Right kidney (tissue), 1 donor: ENCODE results near the gene CTNNA3.

Experiments
- DNase-seq: peaks from one replicate; pipeline ENCODE4 v3.0.0-alpha.2; 2016

Gene CTNNA3

DNA sequence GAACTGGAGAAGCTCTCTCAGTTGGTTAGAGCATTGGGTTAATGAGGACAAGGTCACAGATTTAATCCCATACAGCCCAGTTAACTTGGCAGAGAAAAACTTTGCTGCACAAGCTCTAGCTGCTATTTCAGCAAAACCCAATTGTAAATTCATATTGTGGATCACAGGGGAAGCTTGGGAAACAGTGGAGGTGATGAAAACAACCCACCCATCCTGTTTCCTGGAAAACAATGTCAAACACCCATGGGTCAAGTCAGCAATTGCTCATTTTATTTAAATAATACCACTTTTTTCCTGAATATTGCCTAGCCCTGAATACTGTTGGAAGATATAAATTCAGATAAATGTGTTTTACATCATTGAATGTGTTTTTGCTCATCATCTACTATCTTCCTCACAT is 1670.8 kb downstream of the CTNNA3 start:
- no peak for DNase-seq

GRCh38 chr10:66021423-66021822 is 1674.6 kb downstream of the CTNNA3 start:
- DNase-seq: no peak

GRCh38 chr10:66008221-66008620 is 1687.8 kb downstream of the CTNNA3 start:
- no peak for DNase-seq

DNA sequence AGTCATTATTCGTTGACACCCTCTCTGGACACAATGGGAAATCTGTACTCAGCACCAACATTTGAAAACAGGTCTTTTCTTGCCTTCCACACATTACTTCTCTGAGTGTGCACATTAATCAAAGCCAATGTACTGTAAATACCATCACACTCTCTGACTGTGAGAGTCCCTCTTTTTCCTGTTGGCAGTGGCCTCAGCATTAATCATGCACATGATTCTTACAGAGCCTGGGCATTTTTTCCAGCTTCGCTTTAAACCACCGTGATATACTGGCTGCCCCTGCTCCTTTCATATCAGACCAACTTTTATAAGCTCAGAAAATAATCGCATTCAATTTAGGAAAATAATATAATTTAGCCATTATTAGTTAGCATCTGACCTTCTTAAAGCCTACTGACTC is 1689.6 kb downstream of the CTNNA3 start:
- DNase-seq: no peak

DNA sequence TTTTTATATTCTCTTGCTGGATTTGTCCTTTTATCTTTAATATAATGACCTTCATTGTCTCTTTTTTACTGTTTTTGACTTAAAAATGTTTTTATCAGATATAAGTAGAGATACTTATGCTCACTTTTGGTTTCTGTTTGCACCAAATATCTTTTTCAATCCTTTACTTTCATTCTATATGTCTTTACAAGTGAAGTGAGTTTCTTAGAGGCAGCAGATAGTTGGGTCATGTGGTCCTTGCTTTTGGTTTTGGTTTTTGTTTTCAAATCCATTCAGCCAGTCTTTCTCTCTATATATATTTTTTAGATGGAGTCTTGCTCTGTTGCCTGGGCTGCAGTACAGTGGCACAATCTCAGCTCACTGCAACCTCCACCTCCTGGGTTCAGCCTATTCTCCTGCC is 1702.5 kb downstream of the CTNNA3 start:
- no peak for DNase-seq

GRCh38 chr10:65968871-65969270 is 1727.1 kb downstream of the CTNNA3 start:
- no peak for DNase-seq

DNA sequence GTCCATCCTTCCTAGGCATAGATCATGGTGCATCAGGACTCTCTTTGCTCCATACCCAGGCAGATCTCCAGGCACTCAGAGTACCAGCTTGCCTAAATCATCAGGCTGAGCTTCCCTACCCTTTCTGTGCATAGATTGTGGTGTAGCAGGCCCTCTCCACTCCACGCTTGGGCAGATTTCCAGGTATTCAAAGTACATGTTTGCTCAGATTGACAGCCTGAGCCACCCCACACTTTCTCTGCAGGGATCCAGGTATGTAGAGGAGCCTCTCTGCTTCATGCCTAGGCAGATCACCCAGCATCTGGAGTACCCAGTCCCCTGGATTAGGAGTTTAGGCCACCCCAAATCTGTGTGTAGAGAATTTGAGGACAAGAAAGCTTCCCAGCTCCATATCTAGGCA is 1727.6 kb downstream of the CTNNA3 start:
- no peak for DNase-seq

DNA sequence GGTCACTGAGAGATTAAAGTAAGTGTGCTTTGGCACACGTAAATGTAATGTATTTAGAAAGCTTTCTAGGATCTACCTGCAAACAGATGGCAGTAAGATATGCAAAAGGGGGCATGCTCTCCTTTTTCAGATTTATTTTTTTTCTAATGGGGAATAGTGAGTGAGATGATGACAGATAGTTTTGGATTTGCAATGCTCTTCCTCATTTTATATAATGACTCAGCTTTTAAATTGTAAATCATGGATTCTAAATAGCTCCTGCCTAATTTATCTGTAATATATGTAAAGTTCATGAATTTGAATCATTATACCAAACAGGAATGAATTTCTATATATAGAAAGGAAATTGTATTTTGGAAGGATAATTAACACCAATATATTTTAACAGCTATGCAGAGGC is 1731.8 kb downstream of the CTNNA3 start:
- no peak for DNase-seq

- DNase-seq: no peak
Measured at GRCh38 chr10:65952086-65952485, 1743.9 kb downstream of the CTNNA3 start.

- no peak for DNase-seq
Measured at GRCh38 chr10:65950075-65950474, 1745.9 kb downstream of the CTNNA3 start.

DNA sequence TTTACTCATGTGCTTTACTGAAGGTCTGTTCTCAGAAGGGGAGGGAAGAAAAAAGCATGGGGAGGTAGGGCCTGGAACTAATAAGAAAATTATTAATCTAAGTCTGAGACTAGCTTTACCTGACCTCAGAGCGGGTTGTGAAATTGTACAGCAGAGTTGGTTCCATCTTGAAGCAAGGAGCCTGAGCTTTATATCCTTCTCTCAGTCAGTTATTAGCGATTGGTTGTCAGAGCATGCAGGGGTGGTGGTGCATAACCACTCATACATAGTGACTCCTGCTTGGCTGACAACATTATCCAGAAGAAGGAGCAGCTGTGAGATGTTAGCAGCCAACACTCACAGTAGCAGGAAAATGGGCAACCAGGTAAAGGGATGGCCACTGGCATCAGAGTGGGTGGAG is 1746.5 kb downstream of the CTNNA3 start:
- DNase-seq: no peak

DNA sequence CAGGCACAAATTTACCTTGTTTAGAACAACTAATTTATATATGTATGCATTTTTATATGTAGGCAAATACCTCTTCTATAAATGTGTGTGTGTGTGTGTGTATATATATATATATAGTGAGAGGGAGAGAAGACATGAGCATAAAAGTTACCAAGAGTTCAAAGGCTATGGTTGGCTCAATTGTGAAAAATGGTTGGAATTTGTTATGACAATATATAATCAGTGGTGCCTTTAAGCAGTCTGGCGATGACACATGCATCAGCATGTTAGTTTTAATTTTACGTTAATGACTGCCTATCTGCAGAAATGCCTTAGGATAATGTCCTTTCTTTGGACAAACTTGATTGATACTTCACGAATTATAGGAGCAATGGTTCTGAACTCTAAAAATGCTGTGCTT is 1750.9 kb downstream of the CTNNA3 start:
- DNase-seq: no peak

DNA sequence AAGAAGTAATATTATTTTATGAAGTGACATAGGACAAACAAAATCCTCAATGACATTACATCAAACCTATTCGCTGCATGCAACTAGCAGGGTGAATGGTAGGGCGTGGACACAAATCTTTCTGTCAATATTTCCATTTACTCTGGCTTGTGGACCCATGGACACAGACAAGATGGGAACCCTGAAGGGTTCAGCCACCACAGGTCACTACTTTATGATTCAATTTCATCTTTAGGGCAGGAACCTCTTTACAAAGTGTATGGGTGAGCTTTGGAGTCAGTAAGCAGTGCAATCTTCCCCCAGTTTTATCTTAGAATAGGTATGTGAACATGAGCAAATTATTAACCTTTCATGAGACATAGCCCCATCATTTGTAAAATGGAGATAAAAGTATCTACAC is 1752.5 kb downstream of the CTNNA3 start:
- DNase-seq: no peak

GRCh38 chr10:65940816-65941662 is 1755.0 kb downstream of the CTNNA3 start:
- DNase-seq: no peak

DNA sequence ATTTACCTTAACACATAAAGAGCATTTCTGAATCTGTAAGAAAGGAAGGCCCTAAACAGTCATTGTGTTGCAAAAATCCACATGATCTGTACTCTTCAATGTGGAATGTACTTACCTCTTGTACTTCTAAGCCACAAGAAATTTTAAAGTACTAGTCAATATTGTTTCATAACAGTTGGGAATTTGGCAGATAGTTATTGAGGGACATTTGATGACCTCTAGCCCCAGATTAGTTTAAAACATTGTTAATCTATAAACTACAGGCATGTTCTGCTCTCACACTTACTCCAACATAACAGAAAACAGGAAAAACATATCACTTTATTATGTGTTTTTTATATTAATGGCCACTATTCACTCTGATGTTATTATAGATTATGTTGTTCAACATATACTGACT is 1755.9 kb downstream of the CTNNA3 start:
- no peak for DNase-seq

DNA sequence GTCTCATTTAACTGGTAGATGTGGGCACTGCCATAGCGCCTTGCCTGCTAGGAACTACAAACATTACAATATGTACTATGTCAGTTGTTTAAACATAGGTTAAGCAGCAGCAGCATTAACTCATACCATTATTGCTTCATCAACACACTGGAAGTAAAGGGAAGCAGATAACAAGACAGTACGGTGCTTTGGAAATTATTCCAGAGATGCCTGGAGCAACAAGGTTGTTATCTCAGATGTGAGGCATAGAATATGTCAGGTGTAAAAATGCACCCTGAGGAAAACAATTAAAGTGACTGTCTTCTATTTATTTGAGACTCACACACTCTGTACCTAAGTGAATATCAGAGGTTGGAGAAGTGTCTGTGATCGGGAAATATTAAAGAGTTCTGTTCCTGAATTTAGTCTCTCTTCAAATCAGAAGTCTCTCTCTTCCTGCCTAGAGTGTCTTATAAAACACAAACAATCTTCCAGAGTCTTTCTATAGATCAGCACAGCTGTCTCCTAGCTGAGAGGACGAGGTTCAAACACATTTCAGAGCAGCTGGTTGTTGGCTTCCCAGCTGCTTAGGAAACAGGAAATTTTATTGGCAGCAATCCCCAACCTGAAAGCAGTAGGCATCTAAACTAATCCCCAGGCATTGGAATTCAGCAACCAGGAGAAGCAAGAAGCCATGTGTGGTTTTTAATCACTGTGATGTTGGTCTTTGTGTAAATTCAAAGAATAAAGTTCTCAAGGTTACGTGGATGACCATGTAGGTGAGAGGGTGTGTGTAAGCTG is 1764.5 kb downstream of the CTNNA3 start:
- no peak for DNase-seq

DNA sequence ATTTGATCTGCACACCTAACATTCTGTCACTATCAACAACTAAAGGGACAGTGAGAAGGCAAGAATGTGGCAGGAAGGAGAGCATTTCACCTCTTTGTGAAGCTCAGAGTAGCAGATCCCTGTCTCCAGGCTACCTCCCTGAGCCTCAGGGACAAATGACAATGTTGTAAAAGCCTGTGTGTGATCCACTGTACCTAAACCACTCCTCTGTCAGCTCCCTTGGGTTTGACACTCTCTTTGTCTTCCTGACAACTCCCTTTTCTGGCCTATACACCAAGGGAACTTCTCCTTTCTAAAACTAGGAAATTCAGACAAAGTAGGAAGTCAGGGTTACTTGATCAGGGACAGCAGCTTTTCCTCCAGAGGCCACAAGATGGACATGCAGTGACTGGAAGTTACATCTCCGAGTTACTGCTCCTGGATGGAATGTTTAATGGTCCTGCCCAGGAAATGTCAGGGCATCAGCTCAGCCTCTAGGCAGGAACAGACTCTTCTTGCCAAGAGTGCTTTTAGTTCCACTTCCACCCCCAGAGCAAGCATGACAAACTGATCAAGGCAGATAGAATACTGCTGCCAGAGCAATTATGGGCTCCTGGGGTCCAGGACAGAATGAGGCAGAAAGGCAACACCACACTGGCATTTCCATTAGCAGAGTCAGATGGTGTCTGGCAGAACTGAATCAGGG is 1784.7 kb downstream of the CTNNA3 start:
- DNase-seq: no peak

GRCh38 chr10:65910209-65910608 is 1785.8 kb downstream of the CTNNA3 start:
- no peak for DNase-seq

GRCh38 chr10:65907199-65907712 is 1788.7 kb downstream of the CTNNA3 start:
- DNase-seq: no peak

- no peak for DNase-seq
Measured at GRCh38 chr10:65903620-65904019, 1792.4 kb downstream of the CTNNA3 start.

DNA sequence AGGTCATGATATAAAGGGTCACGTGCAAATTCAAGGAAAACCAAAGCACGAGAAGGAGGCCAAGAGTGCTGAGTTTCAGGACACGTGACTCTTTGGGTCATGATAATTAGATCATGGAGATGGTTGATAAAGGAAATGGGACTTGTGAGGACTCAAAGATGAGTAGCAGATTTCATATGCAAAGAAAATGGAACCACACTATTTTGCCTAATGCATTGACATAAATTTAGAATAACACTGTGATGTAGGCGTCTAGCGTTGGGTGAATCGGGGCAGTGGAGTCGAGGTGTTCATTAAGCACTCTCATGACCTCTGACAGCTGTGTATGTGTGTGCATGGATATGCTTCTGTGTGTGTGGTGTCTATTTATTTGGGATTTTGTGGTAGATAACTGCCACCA is 1795.7 kb downstream of the CTNNA3 start:
- DNase-seq: no peak

DNA sequence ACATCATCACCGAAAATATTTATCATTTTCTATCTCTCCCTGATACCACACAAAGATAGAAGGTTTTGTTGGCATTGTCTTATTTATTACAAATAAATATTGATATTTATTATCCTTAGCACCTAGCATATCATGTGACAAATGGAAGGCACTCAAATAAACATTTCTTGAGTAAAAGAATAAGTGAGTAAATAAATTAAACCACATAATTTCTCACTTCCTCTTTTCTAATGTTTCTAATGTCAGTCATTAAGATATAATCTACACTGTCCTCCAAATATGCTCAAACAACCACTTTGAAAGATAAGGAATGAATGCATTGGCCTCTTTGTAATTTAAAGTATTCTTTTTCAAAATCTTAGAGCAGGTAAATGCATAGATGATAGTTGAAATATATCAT is 1797.9 kb downstream of the CTNNA3 start:
- DNase-seq: no peak

DNA sequence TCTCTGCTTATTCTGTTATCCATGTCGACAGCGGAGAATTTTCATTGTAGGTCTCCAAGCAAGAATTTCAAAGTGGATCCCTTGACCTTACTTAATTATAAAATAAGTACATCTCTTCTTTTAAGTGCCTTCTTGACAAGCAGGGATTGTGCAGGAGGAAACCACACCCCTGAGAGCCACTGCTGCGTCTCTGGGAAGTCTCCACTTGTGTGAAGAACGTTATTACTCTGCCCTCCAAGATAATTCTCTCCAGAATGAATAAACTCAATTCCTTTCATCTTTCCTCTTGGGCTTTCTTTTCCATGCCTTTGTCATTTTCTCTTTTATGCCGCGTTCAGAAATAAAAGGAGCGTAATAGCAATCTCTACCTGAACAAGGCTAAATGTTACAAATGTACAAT is 1801.0 kb downstream of the CTNNA3 start:
- DNase-seq: no peak
